GM21825 (cell line): ENCODE measurements around the gene CHD8.
A peak's percentile ranks its signal among the peaks of the same experiment; 100 is the strongest.

Source experiments
- ATAC-seq: cut with Tn5 transposase; IDR thresholded peaks from one replicate; pipeline ENCODE4 v1.9.1; 2021; ENCODE audit warnings: mild to moderate bottlenecking, moderate library complexity; ENCODE audit not compliant: unreplicated experiment

The CHD8 gene

GRCh38 chr14:21437063-21437901, 18.6 kb downstream of the CHD8 start:
- ATAC-seq, result peak; percentile 98

DNA sequence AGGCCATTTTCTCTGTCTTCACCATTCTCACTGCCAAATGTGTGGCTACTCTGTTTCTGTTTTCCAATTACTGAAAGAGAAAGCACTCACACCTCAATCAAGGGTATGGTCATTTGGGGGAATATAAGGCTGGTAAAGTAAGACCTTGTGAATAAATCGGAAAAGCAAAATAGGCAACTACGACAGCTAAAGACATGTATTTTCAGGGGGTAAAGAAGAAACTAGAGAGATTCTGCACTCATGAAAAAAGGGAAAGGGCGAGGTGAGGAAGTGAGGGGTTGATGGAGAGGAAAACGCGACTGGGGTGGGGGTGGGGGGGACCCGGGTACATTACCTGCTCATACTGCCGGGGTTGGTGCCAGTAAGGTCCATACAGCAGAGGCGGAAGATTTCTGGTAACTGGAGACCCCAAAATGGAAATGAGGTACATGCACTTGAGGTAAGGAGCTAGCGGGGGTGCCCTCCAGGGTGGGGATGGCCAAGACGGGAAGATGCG, 19.3 kb downstream of the CHD8 start:
- peak; percentile 3 for ATAC-seq

GRCh38 chr14:21431126-21431525, 24.8 kb downstream of the CHD8 start:
- ATAC-seq, result no peak

- no peak for ATAC-seq
Measured at GRCh38 chr14:21428930-21429329, 27.0 kb downstream of the CHD8 start.

DNA sequence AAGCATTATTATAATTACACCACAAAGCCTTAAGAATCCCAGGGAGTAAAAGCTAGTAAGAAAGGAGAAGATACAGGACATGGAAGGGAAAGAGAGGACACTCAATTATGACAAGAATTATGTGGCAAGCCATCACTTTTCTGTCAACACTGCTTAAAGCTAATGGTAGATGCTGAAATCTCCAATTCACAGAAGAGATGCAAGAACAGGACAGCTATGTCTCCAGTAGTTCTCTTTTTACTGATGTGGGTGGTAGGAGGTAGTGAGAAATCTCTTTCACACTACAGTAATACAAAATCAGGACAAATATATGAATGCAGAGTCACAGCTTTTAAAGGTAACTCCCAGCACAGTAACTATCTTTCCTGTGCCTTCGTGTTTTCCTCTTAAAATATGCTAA, 29.2 kb downstream of the CHD8 start:
- ATAC-seq, result no peak

- ATAC-seq, result no peak
Measured at GRCh38 chr14:21419528-21419927, 36.4 kb downstream of the CHD8 start.

GRCh38 chr14:21415329-21415728, 40.6 kb downstream of the CHD8 start:
- ATAC-seq, result no peak

- ATAC-seq, result no peak
Measured at GRCh38 chr14:21414137-21414631, 41.7 kb downstream of the CHD8 start.

GRCh38 chr14:21408147-21408546, 47.8 kb downstream of the CHD8 start:
- ATAC-seq, result no peak

DNA sequence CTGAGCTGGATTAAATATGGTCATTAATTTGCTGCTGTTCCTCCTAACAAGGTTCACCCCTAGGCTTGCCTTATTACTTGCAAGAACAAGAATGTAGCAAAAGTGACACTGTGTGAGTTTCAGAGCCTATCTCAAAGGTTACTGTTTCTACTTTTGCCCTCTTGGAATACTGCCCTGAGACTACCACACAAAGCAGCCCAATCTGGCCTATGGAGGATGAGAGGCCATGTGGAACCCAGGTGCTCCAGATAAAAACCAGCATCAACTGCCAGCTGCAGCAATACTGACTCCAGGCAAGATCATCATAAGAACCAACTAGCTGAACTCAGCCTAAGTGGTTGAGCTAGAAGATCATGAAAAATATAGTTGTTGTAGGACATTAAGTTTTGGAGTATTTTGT, 49.7 kb downstream of the CHD8 start:
- no peak for ATAC-seq

- no peak for ATAC-seq
Measured at GRCh38 chr14:21405097-21405496, 50.8 kb downstream of the CHD8 start.

- ATAC-seq, result no peak
Measured at GRCh38 chr14:21399311-21399870, 56.5 kb downstream of the CHD8 start.

DNA sequence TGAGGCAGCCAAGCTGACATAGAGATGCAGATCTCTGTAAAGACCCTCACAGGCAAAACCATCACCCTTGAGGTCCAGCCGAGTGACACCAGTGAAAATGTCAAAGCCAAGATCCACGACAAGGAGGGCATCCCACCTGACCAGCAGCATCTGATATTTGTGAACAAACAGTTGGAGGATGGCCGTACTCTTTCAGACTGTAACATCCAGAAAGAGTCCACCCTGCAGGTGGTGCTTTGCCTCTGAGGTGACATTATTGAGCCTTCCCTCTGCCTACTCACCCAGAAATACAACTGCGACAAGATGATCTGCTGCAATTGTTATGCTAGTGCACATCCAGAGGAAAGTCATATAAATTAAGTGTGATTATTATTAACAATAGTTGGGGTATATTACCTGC, 57.0 kb downstream of the CHD8 start:
- no peak for ATAC-seq

DNA sequence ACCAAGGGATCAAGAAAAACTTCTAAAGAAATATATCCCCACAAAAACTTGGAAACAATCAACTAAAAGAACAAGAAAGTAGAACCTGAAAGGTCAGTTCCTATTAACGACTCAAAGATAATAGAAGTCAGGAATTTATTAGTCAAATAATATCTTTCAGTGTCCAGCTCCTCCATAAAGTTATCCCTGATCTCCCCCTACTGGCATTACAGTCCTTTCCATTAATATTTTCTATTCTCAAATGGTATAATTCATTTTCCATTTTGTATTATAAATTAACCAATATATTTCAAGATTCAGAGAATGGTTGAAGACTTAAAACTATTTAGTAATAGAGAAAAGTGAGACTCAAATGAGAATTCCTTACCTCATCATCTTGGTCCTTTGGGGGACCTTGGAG, 60.5 kb downstream of the CHD8 start:
- no peak for ATAC-seq

GRCh38 chr14:21385188-21385904, 70.6 kb downstream of the CHD8 start:
- ATAC-seq, result no peak

- peak; percentile 14 for ATAC-seq
Measured at GRCh38 chr14:21384494-21384851, 71.5 kb downstream of the CHD8 start.

GRCh38 chr14:21383848-21384493, 72.0 kb downstream of the CHD8 start, which contains the start of gene SUPT16H:
TSS of gene SUPT16H (minus strand) at chr14:21384019. CDS start at chr14:21383927, 92 bp downstream.
- ATAC-seq, result peak; percentile 87

GRCh38 chr14:21382886-21383847, 72.8 kb downstream of the CHD8 start:
- no peak for ATAC-seq

- ATAC-seq, result no peak
Measured at GRCh38 chr14:21382095-21382494, 73.8 kb downstream of the CHD8 start.

- ATAC-seq, result no peak
Measured at GRCh38 chr14:21379338-21379737, 76.6 kb downstream of the CHD8 start.
